GM20000 (cell line): ENCODE results near the gene DGCR6L.
"Not testable (repeated sequence)": the region's sequence is repeated elsewhere in the genome, so short reads cannot be mapped to it uniquely, and the experiment has no call there.

Experiments used
- DNase-seq: peaks from one replicate; pipeline ENCODE4 v3.0.0; 2012; ENCODE audit warnings: low spot score
- TF ChIP-seq, protein P1 (sequence below): IDR thresholded peaks from 2 replicates; pipeline ENCODE4 v1.5.1; 2012; ENCODE audit warnings: mild to moderate bottlenecking, control low read depth; ENCODE audit errors: extremely low read depth, missing control alignments

Gene DGCR6L

GRCh38 chr22:20354238-20354975 is 34.5 kb upstream of the DGCR6L start:
- no peak for DNase-seq
- TF ChIP-seq, protein P1, sequence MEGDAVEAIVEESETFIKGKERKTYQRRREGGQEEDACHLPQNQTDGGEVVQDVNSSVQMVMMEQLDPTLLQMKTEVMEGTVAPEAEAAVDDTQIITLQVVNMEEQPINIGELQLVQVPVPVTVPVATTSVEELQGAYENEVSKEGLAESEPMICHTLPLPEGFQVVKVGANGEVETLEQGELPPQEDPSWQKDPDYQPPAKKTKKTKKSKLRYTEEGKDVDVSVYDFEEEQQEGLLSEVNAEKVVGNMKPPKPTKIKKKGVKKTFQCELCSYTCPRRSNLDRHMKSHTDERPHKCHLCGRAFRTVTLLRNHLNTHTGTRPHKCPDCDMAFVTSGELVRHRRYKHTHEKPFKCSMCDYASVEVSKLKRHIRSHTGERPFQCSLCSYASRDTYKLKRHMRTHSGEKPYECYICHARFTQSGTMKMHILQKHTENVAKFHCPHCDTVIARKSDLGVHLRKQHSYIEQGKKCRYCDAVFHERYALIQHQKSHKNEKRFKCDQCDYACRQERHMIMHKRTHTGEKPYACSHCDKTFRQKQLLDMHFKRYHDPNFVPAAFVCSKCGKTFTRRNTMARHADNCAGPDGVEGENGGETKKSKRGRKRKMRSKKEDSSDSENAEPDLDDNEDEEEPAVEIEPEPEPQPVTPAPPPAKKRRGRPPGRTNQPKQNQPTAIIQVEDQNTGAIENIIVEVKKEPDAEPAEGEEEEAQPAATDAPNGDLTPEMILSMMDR = no peak

- not testable (repeated sequence) for DNase-seq
Measured at GRCh38 chr22:20352536-20352935, 32.7 kb upstream of the DGCR6L start.

DNA sequence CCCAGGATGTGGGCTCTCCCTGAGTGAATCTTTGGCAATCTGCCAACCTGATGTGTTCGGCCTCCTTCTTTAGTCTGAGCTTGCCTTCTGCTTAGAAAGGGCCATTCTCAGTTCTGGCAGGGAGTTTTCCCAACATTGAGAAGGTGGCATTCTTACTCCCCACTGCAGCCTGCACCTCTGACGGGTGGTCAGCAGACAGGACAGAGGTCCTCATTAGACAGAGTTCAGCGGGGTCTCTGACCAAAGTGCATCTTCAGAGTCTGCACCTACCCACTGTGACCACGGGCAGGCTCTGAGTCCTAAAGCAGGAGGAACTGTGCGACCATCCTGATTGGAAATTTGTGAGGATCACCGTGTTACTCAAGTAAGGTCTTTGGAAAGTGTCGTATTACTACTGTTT is 26.7 kb upstream of the DGCR6L start:
- not testable (repeated sequence) for DNase-seq

GRCh38 chr22:20338291-20338690 is 18.4 kb upstream of the DGCR6L start:
- DNase-seq = not testable (repeated sequence)

- not testable (repeated sequence) for DNase-seq
Measured at GRCh38 chr22:20337807-20338206, 17.9 kb upstream of the DGCR6L start.

DNA sequence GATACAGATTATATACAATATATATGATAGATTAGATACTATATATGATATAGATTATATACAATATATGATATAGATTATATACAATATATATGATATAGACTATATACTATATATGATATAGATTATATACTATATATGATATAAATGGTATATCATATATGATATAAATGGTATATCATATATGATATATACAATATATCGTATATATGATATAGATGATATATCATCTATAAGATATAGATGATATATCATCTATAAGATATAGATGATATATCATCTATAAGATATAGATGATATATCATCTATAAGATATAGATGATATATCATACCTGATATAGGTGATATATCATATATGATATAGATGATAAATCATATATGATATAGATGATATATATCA is 16.7 kb upstream of the DGCR6L start:
- DNase-seq = not testable (repeated sequence)

GRCh38 chr22:20328569-20328930 is 8.7 kb upstream of the DGCR6L start:
- DNase-seq = not testable (repeated sequence)

DNA sequence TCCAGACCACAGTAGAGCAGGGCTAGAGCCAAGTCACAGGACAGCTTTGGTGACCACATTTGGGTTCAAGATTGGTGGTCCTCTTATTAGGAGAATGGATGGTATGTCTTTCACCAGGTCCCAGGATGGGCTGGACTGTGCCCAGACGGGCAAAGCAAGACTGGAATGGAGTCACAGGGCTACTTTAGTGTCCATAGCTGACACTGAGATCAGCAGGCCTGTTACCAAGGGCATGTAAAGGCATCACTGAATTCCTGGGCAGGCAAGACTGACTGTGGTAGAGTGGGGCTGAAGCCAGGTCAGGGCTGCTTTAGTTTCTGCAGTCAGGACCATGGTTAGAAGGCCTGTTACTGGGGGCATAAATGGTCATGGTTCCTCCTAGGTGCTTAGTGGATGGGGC is 6.1 kb upstream of the DGCR6L start:
- DNase-seq = not testable (repeated sequence)

DNA sequence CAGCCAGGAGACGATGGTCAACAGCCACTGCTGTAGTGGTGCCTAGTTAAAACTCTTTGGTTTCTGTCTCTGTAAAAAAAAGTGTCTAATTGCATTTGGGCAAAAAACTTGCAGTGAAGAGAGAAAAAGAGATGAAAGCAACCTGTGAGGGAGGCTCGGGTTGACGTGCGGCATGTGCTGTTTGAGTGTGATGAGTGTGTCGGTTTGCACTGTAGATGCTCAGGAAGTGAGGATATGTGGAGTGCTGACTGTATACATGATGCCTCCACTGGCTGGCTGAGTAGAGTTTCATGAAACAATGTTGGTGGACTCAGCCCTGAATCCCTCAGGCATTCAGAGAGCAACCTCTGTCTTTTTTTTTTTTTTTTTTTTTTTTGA is 4.3 kb upstream of the DGCR6L start:
- DNase-seq = no peak
- TF ChIP-seq, protein P1 = no peak

DNA sequence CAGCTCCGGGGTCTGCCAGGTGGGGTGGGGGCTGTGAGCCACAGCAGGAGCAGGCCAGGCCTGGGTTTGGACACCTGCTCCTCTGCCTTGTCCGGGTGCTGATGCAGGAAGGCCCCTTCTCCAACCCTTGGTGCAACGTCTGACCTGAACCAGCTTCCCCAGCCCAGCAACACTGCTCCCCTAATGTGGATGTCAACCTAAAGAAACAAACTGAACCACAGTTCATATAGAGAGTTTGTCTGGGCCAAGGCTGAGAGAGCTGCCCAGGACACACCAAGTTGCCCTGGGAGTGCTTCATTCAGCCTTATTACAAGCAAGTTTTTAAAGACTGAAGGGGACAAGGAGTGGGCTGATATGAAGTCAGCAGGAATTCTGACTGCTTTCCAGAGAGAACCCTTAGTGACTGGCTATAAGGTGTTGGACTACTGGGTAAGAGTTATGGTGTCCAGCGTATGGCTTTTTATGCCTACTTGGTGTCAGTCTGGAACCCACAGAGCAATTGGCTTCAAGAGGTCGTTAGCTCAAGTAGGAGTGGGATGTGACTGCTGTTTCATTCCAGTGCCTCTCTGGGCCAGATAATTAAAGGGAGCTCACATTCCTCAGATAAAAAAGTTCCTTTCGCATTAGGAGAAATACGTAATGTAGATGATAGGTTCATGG is 1.8 kb upstream of the DGCR6L start:
- DNase-seq = not testable (repeated sequence)

DNA sequence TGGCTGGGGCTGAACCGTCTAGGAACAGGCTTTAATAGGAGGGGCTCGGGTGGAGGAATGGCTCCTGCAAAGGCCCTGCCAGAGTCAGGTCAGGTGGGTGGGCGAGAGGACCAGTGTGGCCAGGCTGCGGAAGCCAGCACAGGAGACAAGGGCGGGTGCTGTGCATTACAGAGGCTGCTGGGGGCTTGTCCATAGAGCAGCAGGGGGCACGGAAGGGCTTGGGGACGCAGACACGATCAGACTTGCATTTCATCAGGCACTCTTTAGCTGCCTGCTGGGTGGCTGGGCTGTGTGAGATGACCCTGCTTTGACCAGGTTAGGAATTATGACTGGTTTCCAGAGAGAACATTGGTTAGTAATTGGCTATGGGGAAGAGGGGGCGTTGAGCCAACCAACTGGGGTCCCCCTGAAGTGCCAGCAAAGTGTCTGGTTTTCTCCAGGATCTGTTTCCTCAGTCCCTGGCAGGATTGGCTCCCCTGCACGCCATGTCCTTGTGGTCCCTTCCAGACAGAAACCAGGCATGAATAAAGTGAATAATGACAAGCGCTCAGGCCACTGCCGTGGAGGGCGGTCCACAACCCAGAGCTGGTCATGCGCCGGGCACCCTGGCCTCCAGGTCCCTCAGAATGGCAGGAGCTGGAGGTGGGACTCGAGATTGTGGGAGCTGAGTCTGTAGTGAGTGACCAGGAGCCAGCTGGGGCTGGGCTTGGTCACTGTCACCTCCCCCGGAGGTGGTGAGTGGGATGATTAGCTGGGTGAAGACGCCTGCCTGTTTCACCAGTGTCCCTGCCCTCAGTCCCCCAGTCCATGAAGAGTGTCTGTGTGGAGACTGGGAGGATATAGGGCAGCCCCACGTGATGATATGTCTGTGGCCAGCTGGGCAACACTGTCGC is 1.0 kb upstream of the DGCR6L start:
- not testable (repeated sequence) for DNase-seq

DNA sequence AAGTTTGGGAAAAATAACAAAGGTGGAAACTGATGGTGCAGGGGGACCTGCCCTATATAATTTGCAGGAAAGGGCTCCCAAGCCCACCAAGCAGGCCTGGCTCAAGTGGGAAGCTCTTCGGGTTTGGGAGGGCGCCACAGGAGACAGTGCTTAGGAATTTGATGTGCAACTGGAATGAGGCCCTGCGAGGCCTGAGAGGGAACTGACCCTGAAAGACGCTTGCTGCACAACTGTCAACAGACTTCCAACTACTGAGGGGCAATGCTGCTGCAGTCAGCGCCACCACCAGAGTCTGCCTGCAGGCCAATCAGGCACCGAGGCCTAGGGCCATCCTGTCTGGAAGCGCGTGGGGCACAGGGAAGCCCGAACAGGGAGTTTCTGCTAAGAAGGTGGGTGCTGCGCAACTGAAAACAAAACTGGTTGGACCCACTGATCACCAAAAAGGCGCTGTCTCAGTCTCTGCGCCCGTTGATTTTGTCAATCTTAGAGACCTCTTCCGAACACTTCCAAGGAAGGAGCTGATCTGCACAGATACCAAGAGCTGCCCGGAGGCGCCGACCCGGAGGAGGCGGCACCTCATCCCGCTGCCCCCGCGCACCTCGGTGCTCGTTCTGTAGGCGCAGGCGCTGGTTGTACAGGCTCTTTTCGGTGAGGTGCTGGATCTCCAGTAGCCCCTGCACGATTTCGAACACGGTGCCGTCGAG is 667 bp downstream of the DGCR6L start:
- TF ChIP-seq, protein P1 = no peak
- no peak for DNase-seq

GRCh38 chr22:20318043-20318688 is 1.7 kb downstream of the DGCR6L start:
- not testable (repeated sequence) for DNase-seq
